Right kidney (tissue), 1 donor: ENCODE data around the gene CNNM3.
"Not testable (repeated sequence)": the region's sequence is repeated elsewhere in the genome, so short reads cannot be mapped to it uniquely, and the experiment has no call there.

Experiments
- DNase-seq: peaks from one replicate; pipeline ENCODE4 v3.0.0-alpha.2; 2016

Gene CNNM3

DNA sequence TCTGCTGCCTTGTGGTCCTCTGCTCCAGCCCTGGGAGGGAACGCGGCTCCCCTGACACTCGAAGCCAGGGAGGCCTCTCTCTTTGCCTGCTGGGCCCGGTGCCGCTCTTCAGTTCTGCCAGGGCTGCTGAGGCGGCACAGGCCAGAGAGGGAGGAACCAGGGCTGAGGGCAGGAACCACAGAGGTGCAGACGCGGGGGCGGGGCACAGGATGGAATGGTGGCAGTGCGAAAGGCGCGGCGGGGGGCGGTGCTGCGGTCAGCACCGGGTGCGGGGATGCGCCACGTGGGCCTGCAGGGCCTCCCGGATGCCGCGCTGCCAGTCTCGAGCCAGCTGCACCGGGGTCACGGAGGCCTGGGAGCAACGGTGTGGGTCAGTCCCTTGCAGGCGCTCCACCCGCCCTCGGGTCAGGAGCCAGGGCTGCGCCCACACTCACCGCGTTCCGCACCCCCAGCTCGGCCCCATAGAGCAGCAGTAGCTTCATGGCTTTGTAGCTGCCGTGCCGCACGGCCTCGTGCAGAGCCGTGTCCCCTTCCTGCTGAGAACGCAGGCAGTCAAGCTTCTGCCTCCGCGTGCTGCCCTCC is 23.3 kb downstream of the CNNM3 start:
- DNase-seq: peak; percentile 70

DNA sequence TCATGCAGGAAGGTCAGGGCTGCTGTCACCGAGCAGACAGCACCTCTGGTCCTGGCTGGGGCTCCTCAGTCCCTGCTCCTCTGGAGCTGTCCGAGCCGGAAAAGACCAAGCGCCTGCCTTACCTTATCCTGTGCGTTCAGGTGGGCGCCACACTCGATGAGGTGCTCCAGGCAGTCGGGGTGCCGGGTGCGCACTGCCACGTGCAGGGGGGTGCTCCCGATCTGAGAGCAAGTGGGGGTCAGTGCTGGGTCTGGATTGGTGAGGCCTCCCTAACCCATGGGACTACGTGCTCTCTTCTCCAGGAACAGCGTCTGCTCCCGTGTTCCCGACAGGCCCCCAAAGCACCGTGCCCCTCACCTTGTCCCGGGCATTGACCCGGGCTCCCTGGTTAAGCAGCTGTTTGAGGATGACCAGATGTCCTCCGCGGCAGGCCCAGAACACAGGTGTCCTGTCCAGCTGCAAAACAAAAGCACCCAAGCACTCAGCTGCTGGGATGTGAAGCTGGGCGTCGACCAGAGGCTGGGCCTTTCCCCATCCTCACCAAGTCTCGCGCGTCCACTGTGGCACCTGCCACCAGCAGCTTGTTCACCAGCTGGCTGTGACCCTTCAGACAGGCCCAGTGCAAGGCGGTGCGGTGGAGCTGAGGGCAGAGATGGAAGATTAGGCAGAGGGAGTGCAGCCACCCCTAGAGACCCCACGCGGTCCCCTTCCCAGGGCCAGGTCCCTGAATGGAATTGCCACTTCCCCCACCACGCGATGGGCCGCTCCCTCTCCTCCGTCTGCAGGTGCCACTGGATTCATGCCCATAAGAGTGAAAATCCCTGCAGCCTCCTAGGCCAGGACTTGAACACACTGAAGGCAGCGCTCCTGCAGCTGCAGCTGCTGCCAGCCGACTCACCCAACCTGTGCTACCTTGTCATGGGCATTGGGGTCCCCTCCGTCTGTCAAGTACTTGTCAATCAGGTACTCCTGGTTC is 24.1 kb downstream of the CNNM3 start:
- no peak for DNase-seq

DNA sequence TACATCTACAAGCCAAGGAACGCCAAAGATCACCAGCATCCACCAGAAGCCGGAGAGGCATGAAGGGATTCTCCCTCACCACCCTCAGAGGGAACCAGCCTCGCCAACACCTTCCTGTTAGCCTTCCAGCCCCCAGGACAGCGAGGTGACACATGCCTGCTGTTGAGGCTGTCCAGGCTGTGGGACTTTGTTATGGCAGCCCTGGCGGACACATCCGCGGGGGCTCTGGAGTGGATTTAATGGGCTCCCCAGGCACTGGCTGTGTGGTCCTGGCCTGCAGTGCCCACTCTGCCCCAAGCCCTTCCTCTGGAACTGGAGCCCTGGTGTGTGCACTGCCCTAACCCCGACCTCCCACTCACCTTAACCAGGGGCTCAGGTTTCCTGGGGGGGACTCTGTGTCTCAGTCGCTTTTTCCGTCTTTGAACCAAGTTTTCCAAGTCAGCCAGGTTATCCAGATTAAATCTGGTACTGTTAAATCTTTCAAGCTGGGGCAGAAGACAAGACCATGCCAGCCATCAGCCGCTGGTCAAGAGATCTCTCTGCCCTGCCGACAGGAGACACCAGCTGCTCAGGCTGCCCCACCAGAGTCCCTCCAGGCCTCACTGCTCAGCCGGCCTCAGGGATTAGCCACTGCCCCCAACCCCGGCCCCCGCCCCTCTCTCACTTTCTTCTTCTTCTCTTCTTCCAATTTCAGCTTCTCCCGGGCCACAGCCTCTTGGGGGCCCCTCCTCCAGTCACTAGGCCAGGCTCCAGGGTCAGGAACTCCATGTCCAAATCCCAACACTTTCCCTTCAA is 25.8 kb downstream of the CNNM3 start:
- peak; percentile 19 for DNase-seq

DNA sequence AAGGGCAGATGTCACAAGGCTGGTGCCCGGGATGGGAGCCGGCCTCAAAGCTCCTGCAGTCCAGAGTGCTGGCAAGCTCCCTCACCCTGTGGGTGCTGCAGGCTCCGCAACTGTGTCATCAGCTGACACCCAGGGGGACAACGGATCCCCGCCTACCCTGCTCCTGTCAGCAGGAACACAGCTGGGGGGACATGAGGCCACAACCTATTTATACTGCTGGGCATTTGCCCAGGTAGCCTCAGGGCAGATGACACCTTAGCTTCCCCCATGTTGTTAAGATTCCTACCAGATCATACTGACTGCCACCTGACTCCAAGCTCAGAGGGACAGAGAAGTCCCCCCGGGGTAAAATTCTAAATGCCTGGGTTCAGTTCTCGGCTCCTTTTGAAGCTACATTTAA is 26.5 kb downstream of the CNNM3 start:
- DNase-seq: no peak

DNA sequence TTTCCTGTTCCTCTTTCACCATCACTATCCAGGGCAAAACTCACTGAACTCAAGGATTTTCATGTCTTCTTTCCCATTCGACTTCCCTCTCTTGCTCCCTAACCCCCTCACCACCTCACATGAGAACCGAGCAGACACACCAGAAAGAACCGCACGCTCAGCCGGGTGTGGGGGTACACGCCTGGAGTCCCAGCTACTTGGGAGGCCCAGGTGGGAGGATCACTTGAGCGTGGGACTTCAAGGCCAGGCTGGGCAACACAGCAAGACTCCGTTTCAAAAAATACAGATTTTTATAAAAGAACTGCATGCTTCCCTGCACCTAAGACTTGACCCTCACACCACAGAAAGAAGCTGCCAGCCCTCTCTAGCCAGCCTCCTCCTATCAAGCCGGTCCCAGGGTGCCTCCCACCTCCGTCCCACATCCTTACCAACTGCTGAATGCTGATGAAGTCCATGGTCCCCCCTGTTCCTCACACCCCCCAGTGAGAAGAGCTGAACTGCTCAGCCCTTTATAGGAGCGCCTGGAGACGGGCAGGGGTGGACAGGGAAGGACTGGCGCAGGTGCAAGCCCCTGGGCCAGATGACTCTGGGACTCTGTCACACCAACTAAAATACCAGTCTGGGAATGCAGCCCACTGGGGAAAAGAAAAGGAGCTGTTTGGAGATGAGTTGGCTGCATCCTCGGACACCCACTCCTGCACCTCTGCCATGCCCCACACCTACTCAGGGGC is 27.6 kb downstream of the CNNM3 start, which contains the start of gene ANKRD23:
Gene ANKRD23 (minus strand): TSS at position 484 of the 731 bp plus-strand sequence. CDS start 29 bp downstream, at position 455.
- DNase-seq: no peak

DNA sequence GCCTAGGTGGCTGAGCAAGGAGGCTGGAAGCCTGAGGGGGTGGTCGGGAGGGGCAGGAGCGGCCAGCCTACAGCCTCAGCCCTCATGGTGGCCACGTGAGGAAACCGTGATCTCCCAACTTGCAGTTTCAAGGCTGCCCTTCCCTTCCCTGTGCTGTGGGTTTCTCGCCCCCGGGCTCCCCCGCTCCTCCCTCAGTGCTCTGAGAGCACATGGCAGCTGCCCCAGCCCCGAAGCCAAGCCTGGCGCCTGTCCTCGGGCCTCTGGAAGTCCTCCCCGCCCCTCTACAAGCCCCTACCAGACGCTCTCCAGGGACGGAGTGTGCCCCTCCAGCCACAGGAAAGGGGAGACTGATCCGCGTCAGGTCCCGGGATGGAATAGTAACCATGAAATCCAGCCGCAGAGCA is 28.3 kb downstream of the CNNM3 start:
- no peak for DNase-seq

DNA sequence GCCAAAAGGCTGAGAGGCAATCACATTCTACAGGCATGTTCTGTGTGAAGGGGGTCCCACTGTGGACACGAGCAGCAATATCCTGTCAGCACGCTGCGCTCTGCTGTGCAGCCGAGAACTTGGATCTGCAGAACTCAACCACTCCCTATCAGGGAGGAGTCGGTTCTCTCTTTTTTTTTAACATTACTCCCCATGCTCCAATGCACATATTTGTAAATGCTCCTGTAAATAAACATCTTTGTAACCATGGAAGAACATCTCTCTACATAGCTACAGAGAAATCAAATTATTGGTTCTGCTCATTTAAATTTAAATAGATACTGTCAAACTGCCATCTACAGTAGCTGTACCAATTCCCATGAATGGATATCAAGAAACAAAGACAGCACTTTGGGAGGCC is 30.8 kb downstream of the CNNM3 start:
- no peak for DNase-seq

DNA sequence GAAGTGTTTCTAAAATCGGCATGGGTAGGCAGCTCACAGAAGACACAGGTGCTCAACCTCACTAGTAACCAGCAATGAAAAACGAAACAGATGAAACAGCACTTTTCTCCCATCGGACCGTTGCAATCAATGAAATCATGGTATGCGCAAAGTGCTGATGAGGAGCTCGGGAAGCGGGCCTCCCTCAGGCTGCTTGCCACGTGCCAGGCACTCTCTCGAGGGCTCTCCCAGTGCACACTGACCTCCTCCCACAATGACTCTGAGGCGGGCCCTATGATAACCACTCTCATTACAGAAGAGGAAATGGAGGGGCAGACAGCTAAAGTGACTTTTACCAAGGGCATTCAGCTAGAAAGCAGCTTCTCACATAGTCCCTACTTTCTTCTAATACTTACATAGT is 31.5 kb downstream of the CNNM3 start:
- DNase-seq: no peak

DNA sequence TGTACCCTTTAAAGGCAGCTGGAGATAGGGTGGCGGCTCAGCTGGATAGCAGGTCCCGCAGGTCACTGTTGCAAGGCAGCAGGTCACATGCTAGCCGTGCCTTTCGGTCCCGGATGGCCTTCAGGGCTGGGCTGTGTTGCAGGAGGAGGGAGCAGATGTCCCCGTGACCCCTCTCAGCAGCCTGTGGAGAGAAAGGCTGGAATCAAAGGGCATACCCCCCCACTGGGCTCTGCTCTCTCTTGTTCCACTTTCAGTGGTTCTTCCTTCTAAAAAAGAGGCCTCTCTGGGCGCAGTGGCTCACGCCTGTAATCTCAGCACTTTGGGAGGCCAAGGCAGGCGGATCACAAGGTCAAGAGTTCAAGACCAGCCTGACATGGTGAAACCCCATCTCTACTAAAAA is 32.2 kb downstream of the CNNM3 start:
- no peak for DNase-seq

DNA sequence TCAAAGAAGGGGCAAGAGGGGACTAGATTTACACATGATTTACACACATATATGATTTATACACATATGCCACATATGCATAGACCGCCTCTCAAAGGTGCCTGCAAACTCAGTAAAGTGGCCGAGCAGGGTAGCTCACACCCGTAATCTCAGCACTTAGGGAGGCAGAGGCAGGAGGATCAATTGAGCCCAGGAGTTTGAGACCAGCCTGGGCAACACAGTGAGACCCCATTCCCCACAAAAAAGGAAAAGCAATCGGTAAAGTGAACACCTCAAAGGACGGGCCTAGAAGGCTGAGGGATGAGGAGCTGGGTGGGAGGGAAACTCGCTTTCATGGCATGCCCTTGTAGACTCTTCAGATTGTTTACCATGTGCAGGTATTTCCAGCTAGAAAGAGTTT is 36.6 kb downstream of the CNNM3 start:
- DNase-seq: no peak

DNA sequence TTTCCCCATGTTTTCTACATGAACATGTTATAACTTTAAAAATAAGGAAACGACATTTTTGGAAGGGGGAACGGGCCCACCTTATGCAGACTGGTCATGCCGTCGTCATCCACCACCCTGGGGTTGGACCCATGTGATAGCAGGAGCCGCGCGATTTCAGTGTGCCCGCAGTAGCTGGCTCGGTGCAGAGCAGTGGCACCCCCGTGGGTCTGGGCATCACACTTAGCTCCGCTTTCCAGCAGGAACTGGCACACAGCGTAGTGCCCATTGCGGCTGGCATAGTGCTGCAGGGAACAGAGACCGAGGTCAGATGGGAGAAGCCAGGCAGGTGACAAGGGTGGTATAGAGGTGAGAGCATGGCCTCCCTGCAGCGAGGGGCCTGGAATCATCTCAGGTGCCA is 37.3 kb downstream of the CNNM3 start:
- DNase-seq: no peak

DNA sequence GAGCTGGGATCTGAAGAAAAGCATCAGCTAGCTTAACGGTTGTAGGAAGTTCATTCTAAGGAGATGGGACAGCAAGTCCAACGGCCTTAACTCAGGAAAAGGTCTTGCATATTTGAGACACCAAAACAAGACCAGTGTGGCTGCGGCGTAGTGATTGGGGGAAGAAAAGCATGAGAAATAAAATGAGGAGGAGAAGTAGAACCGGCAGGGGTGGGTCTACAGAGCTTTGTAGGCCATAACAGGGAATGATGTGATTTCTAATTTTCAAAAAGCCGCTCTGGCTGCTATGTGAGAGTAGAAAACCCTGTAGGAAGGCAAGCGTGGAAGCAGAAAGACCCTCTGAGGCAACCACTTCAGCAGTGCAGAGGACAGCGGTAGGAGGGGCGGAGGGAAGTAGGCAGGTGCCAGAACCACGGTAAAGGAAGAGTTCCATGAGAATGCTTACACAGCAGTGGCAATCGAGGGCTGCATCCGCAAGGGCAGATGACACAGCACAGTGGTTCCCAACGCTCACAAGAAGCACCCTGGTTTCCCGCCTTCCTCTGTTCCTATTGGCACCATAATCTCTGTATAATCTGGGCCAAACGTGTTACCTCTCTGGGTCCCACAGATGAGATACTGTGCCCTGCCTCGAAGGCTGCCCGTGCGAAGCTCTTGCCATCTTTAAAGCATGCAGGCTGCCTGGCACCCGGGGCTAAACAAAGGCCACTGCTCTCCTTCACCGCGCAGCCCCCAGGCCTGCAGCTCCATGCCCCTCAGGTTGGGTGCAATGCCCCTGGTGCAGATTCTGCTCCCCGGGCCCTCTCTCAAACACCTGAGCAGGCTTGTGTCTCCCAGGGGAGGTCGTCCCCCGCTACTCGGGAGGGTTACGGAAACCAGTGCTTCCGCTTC is 41.0 kb downstream of the CNNM3 start:
- peak; percentile 65 for DNase-seq

DNA sequence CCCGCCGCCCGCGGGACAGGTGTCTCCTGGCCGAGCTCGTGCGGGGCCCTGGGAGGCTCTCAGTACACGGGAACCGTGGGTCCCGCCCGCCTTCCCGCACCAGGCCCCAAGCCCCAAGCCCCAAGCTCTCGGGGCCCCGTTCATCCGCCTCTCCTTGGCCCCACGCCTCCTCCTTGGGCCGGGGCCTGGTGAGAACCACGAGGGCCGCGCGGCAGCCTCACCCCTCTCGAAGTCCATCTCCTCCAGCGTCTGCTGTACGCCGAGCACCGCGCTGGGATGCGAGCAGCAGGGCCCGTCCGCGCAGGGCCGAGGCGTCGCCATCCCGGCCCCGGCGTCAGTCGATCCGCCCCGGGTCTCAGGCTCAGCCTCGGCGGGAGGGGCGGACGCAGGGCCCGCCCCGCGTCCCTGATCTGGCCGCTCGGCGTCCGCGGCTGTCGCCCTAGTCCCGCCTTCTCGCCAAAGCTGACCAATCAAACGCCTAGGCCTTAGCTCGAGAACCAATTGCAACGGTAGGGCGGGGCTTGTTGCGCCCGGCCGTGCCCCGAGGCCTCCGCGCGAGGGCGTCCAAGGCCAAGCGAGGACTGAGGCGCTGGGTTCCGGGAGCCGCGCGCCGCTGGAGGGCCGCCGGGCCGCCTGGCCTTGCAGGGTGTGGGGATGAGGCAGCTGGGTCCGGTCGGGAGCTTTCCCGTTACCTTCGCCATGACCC is 41.8 kb downstream of the CNNM3 start, which contains the start of gene ANKRD39:
Gene ANKRD39 (minus strand): TSS at position 350 of the 706 bp plus-strand sequence. CDS start 29 bp downstream, at position 321.
- DNase-seq: peak; percentile 98

DNA sequence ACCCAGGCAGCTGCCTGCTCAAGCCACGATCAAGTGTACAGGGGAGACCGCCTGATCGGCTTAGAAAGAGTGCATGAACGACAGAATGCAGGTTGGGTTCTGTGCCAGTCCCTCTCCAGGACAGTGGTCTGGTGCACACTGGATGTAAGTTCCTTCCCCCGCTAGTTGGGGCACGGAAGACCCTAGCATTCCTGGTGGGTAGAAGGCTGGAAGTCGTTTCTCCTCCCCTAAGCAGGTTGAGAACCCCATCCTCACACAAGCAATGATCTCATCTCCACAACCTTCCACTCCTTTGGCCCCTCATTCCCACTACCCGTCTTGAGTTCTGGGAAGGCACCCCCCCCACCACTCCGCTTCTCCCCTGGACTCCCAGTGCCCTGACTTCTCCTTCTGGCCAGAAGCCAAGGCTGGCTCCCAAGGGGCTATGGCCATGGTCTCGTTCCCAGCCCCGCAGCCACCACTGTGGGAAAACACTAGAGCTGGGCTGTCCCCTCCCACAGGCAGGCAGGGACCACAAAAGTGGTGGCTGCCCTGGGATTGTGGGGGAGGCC is 43.1 kb downstream of the CNNM3 start:
- DNase-seq: no peak

DNA sequence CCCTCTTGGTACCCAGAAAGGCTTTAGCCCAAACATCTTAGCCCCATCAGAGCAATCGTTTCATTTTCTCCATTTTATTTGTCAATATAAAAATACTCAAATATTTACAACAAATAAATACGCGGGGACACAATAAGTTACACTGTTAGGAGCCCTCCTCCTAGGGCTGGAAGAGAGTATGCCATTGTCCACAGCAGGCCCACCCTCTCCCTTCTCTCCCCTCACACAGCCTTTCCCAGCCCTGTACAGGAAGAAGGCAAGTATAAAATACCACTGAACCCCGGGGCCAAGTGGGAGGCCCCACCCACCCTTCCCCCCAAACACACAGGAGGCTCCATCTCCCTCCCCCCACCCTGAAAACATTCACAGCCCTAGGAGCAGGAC is 43.6 kb downstream of the CNNM3 start:
- DNase-seq: no peak

DNA sequence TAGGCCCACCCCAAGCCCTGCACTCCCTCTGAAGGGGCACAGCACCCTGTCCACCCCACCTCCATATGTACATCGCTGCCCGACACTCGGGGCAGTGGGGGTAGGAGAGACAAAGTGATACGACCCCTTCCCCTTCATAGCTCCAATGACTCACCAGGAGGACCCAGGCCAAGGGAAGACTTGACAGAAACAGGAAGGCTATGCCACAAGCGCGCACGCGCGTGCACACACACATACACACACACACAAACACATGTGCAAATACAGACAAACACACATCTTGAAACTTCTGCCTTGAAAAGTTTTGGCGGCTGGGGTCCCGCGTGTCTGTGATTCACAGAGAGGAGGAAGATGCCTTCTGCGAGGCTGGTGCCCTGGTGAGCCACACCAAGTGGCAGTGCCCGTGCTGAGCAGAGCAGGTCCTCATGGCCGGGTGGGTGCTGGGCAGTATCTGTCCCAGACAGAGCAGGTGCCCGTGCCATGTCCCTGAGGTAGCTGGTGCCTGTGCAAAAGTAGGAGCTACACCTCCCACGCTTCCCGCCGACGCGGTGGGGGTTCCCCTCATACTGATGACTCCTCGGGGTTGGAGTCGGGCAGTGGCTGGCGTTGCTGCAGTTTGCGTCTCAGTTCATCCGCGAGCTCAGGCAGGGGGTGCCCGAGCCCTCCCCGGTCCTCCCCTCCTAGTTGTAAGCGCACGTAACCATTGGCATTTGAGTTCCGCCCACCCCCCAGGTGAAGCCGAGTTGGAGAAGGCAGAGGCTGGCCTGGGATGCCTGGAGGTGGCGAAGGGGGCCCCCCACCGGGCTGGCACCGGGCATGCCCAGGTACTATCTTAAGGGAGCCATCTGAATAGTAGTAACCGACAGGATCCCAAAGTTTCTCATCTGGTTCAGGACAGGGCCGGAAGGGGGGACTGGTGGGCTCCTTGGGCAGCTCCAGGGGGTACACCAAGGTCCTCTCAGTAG is 44.3 kb downstream of the CNNM3 start:
- no peak for DNase-seq

DNA sequence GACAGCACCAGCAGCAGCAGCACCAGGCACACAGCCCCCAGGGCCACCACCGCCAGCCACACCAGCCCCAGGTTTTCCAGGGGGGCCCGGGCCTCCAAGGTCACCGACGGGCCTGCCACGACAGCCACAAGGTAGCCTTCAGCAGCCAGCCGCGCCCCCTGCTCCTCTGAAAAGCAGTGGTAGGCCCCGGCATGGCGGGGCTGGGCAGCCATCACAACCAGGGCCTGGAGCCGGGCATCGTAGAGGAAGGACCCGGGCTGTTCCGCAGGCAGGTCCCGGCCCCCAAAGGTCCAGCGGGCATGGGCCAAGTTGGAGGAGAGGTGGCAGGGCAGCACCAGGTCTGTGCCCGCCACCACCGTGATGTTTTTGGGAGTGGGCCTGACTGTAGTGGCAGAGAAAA is 45.0 kb downstream of the CNNM3 start:
- DNase-seq: no peak

DNA sequence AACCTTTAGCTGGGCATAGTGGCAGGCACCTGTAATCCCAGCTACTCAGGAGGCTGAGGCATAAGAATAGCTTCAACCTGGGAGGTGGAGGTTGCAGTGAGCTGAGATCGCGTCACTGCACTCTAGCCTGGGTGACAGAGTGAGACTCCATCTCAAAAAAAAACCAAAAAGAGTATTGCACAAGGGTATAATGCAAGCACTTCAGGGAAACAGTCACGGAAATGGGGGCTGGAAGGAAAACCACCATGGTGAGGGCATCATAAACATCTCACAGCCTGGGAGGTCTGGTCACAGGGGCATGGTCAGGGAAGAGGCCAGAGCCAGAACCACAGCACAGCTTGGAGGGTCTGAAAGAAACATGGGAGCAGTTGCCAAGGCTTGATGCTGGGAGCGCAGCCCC is 47.0 kb downstream of the CNNM3 start:
- DNase-seq: not testable (repeated sequence)
